Right lobe of liver (tissue), 6 donors: ENCODE data around the gene MYH15. TPM values are rescaled to one million over a fixed set of nuclear protein-coding genes. Genes with fewer than 3 reads are reported as not detected.

ENCODE experiments used
- ATAC-seq, 4 donors: fragments of 200-7000 bp; cut with Tn5 transposase; one replicate each; pipeline ENCODE4 v1.9.1; 2020; ENCODE audit warnings: mild to moderate bottlenecking in 4 of 4, moderate library complexity in 4 of 4
- DNase-seq, 3 donors: peaks; one replicate each; pipeline ENCODE4 v3.0.0-alpha.2; 2020
- H3K27ac ChIP-seq, 3 donors: fragments of 200-600 bp; one replicate each; pipeline ENCODE4 v1.8.0; 2022
- H3K27me3 ChIP-seq, 2 donors: fragments of 200-600 bp; one replicate each; pipeline ENCODE4 v1.8.0; 2022
- H3K36me3 ChIP-seq, 4 donors: fragments of 200-600 bp; sonication (generic) in 1 of 4; one replicate each; pipeline versions ENCODE4 v1.5.1 to v1.8.0; 2017 to 2022; ENCODE audit warnings: control low read depth in 1 of 4
- H3K4me1 ChIP-seq, 4 donors: fragments of 200-600 bp; sonication (generic) in 1 of 4; one replicate each; pipeline versions ENCODE4 v1.5.1 to v1.8.0; 2017 to 2022; ENCODE audit warnings: control low read depth in 1 of 4
- H3K4me3 ChIP-seq, 3 donors: fragments of 200-600 bp; one replicate each; pipeline ENCODE4 v1.8.0; 2022
- H3K9me3 ChIP-seq, 4 donors: fragments of 200-600 bp; sonication (generic) in 1 of 4; one replicate each; pipeline versions ENCODE4 v1.5.1 to v1.8.0; 2017 to 2022; ENCODE audit warnings: control low read depth in 1 of 4
- POLR2A ChIP-seq: fragments of 450-650 bp; IDR thresholded peaks from one replicate; pipeline ENCODE4 v1.6.1; 2017; ENCODE audit warnings: antibody characterized with exemption, mild to moderate bottlenecking
- WGBS: methylation state at CpG from one replicate; pipeline ENCODE4 v1.1.6; 2018; ENCODE audit warnings: low coverage, low lambda C conversion rate; ENCODE audit not compliant: insufficient coverage; ENCODE audit errors: missing lambda C conversion rate; 5-methylcytosine and 5-hydroxymethylcytosine counted together
- intact Hi-C, 2 donors: fragments of 100-400 bp; cut with DNase I; formaldehyde crosslinking; loops; one replicate each; pipeline versions ENCODE4 v1.11.2 to v1.14.1; 2022
- total RNA-seq, 6 experiments: library from RNA; depleted of rRNA in 2 of 6; stranded (reverse); fragments of >200 nt in 2 of 6; fragmentation: NEBNext Ultra II Directional in 3 of 6; extraction: Animal tissue kit (Norgen Biotek cat#: 25700) in 3 of 6; gene quantifications; one replicate each; pipeline versions ENCODE4 v1.1.0 to v1.2.4, GENCODE V29; 2016 to 2023
- TF ChIP-seq, protein P1 (sequence below), 4 donors: fragments of 200-600 bp in 3 of 4; fragments of 450-650 bp in 1 of 4; IDR thresholded peaks; one replicate each; pipeline versions ENCODE4 v1.5.1 to v1.8.0; 2016 to 2022; ENCODE audit warnings: antibody characterized with exemption in 4 of 4, mild to moderate bottlenecking in 2 of 4
- donor health status: DM: no; HTN: yes; CAD: no.
- donor health status: DM: no; HTN: no; CAD: no.
- donor health status: DM: no; HTN: no; CAD: no.
- donor health status: DM: no; HTN: yes; CAD: no.
- donor health status: DM: no; HTN: yes; CAD: no.

MYH15 gene
- total RNA-seq, 6 experiments from 2014 or later: not detected

DNA sequence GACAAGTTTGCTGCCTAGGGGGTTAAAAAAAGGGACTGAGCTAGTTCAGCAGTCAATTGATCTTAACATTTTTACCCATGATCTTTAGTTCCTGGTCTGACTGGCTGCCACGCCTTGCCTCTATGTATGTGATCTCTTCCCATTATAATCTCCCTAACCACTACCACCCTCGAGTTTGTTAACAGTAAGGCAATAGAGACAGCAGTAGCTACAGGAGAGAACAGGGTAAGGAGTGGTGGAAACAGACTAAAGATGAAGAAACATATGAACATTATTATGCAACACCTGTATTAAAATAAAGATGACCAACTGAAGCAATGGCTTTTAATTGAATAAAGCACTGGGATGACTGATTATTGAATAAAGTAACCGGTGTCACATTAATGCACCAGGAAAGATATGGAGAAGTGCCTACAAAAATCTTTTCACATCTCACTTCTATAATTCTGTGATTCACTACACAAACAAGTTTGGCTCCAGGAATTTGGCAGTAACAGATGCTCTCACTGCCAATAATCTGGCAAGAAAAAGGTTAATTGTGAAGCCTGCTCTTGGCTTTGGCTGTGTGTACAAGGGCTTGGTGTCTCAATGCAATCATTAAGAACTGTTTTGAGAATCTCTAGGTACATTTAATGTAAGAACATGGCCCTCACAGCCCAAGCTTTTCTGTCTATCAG, 118.3 kb downstream of the MYH15 start:
- no peak for TF ChIP-seq POLR2A
- TF ChIP-seq, protein P1, sequence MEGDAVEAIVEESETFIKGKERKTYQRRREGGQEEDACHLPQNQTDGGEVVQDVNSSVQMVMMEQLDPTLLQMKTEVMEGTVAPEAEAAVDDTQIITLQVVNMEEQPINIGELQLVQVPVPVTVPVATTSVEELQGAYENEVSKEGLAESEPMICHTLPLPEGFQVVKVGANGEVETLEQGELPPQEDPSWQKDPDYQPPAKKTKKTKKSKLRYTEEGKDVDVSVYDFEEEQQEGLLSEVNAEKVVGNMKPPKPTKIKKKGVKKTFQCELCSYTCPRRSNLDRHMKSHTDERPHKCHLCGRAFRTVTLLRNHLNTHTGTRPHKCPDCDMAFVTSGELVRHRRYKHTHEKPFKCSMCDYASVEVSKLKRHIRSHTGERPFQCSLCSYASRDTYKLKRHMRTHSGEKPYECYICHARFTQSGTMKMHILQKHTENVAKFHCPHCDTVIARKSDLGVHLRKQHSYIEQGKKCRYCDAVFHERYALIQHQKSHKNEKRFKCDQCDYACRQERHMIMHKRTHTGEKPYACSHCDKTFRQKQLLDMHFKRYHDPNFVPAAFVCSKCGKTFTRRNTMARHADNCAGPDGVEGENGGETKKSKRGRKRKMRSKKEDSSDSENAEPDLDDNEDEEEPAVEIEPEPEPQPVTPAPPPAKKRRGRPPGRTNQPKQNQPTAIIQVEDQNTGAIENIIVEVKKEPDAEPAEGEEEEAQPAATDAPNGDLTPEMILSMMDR (IDR thresholded peaks at IDR 0.05): no peak
- H3K4me3 ChIP-seq: no peak overlapping the region

GRCh38 chr3:108389372-108389771, 121.0 kb downstream of the MYH15 start:
- 20% methylated on average over 1 of the region's 1 CpG for WGBS
- Histone ChIP-seq H3K27ac (no peak overlapping the region), H3K36me3 (no peaks in the 10 kb centered on the region), H3K9me3 (no peaks in the 10 kb centered on the region), H3K27me3 (no peaks in the 10 kb centered on the region), H3K4me1 (no peaks in the 10 kb centered on the region), H3K4me3 (no peak overlapping the region)
- intact Hi-C loops: no loop called here
- no peak for ATAC-seq
- no peak for DNase-seq
- no peak for TF ChIP-seq POLR2A
- TF ChIP-seq, protein P1 (IDR thresholded peaks at IDR 0.05): no peak

More for the DNA sequence above, 118.3 kb downstream of the MYH15 start:
- no peaks in the 10 kb centered on the region for H3K27me3 ChIP-seq
- no peaks in the 10 kb centered on the region for H3K36me3 ChIP-seq
- H3K27ac ChIP-seq: no peak overlapping the region
- H3K4me1 ChIP-seq: no peaks in the 10 kb centered on the region
- intact Hi-C loops: no loop called here
- H3K9me3 ChIP-seq: no peaks in the 10 kb centered on the region
- DNase-seq (no peak), ATAC-seq (peak in 1 of 4 donors; percentile 52)
- WGBS: 49% methylated on average over 3 of the region's 3 CpGs

GRCh38 chr3:108388136-108389132, 122.0 kb downstream of the MYH15 start:
- no peak for TF ChIP-seq POLR2A
- WGBS: 53% methylated on average over 7 of the region's 12 CpGs
- H3K4me1 ChIP-seq: no peaks in the 10 kb centered on the region
- ATAC-seq (no peak), DNase-seq (no peak)
- no peaks in the 10 kb centered on the region for H3K9me3 ChIP-seq
- intact Hi-C loops: no loop called here
- H3K27ac ChIP-seq: no peak overlapping the region
- no peaks in the 10 kb centered on the region for H3K36me3 ChIP-seq
- no peaks in the 10 kb centered on the region for H3K27me3 ChIP-seq
- H3K4me3 ChIP-seq: no peak overlapping the region

- DNase-seq: no peak
- Histone ChIP-seq H3K4me1 (no peaks in the 10 kb centered on the region), H3K27me3 (no peaks in the 10 kb centered on the region), H3K36me3 (no peaks in the 10 kb centered on the region), H3K4me3 (no peak overlapping the region), H3K9me3 (no peaks in the 10 kb centered on the region), H3K27ac (no peak overlapping the region)
- intact Hi-C loops: no loop called here
- 75% methylated on average over 1 of the region's 1 CpG for WGBS
- TF ChIP-seq, protein P1 (IDR thresholded peaks at IDR 0.05): no peak
- TF ChIP-seq POLR2A: no peak
- ATAC-seq: no peak
Observed at GRCh38 chr3:108387063-108387462, 123.3 kb downstream of the MYH15 start.

- H3K9me3 ChIP-seq: no peaks in the 10 kb centered on the region
- no peak for ATAC-seq
- no peak overlapping the region for H3K4me3 ChIP-seq
- H3K4me1 ChIP-seq: no peaks in the 10 kb centered on the region
- TF ChIP-seq, protein P1 (IDR thresholded peaks at IDR 0.05): no peak
- TF ChIP-seq POLR2A: no peak
- no peaks in the 10 kb centered on the region for H3K36me3 ChIP-seq
- DNase-seq: no peak
- no peak overlapping the region for H3K27ac ChIP-seq
- intact Hi-C loops: no loop called here
- no peaks in the 10 kb centered on the region for H3K27me3 ChIP-seq
Observed at GRCh38 chr3:108383306-108383705, 127.1 kb downstream of the MYH15 start.
